HG03432 (cell line): ENCODE measurements around the gene UGT1A9.

Experiments used
- ATAC-seq: cut with Tn5 transposase; IDR thresholded peaks from one replicate; pipeline ENCODE4 v1.9.1; 2021; ENCODE audit warnings: mild to moderate bottlenecking, moderate library complexity; ENCODE audit not compliant: unreplicated experiment

UGT1A9 gene

DNA sequence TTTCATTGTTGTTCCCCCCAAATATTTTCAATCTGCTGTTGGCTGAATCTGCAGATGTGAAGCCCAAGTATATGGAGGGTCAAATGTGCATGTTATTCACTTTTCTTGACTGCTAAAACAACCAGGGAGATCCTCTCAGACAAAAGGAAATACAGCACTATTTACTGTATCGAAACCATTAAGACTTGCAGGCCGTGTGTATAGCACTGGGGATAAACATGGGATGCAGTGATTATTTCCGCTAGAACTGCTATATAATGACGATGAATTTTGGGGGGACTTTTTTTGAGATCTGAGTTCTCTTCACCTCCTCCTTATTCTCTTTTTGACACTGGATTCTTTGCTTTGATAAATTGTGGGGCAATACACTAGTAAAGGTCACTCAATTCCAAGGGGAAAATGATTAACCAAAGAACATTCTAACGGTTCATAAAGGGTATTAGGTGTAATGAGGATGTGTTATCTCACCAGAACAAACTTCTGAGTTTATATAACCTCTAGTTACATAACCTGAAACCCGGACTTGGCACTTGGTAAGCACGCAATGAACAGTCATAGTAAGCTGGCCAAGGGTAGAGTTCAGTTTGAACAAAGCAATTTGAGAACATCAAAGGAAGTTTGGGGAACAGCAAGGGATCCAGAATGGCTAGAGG is 84.9 kb downstream of the UGT1A9 start:
- no peak for ATAC-seq

DNA sequence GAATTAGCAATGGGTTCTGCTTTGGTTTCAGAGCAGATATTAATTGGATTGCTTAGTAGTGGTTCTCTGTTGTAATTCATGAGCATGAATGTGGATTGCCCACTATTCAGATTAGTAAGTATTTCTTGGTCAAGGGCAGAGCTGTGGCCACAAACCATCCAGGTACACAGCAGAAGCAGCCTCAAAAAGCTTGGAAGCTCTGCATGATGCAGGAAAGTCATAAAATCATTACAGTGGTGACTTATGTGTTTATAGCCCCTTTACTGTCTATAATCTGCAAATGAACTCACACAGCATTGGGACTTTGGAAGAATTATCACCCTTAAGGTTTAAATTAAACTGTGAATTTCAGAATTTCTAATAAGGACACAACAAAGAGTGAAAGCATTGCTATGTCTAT is 86.4 kb downstream of the UGT1A9 start:
- ATAC-seq = no peak

DNA sequence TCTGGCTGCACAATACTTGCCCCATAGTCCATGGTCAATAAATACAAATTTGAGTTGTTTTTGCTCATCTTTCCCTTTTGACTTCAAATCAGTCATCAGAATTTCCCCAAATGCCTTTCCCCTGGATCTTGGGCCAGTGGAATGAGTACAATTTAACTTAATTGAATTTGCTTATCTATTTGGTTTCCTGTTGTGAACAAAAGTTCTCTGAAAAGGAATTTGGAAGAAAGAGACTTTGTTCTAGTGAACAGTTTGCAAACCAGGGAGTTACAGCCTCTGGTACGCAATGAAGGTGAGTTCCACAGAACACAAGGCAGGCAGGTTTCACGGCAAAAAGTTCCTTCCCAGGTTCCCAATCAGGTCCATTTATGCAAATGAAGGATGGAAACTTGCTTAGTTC is 87.2 kb downstream of the UGT1A9 start:
- ATAC-seq = no peak

DNA sequence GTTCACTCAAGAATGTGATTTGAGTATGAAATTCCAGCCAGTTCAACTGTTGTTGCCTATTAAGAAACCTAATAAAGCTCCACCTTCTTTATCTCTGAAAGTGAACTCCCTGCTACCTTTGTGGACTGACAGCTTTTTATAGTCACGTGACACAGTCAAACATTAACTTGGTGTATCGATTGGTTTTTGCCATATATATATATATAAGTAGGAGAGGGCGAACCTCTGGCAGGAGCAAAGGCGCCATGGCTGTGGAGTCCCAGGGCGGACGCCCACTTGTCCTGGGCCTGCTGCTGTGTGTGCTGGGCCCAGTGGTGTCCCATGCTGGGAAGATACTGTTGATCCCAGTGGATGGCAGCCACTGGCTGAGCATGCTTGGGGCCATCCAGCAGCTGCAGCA is 88.3 kb downstream of the UGT1A9 start, which contains the start of gene UGT1A1:
Gene UGT1A1 (plus strand): TSS at position 228 of the 400 bp plus-strand sequence. CDS start 18 bp downstream, at position 246.
- no peak for ATAC-seq

DNA sequence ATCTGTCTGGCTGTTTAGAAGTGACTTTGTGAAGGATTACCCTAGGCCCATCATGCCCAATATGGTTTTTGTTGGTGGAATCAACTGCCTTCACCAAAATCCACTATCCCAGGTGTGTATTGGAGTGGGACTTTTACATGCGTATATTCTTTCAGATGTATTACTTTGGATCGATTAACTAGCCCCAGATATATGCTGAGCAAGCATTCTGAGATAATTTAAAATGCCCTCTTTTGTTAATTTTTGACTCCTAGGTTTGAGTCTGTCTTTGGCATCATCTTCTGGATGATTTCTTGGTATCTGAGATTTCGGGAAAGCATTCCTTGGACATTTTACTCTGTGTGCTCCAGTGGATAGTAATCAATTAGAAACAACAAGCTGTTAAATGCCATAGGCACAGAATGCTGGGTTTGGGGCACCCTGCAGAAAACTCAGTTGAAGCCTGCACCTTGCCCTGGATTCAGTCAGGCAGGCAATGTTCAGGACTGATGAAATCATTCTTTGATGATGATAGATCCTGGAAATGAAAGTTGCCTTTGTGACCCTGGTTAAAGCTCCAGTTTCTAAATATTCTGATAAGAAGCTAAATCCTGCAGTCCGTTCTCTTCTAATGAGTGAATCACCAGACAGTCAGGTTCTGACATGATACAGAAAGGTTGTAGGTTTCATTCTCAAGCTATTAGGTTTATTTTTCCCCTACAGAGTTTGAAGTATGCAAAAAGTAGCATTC is 89.5 kb downstream of the UGT1A9 start:
- ATAC-seq = no peak

DNA sequence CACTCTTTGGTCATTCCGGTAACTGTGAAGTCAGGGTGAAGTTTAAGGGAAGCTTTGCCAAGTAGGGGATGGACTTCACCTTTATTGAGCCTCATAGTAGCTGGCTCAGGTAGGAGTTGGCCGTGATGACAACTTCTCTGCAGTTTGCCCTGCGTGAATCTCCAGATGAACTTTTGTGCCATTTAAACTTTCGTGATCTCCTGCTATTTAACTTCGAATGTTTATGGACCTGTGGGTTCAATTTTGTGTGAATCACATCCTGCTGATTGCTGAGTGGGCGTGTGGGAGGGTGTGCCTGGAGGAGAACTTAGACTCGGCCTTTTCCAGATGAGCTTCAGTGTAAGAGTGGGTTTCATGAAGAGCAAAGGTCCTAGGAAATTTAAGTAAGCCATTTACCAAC is 92.6 kb downstream of the UGT1A9 start:
- ATAC-seq = no peak

DNA sequence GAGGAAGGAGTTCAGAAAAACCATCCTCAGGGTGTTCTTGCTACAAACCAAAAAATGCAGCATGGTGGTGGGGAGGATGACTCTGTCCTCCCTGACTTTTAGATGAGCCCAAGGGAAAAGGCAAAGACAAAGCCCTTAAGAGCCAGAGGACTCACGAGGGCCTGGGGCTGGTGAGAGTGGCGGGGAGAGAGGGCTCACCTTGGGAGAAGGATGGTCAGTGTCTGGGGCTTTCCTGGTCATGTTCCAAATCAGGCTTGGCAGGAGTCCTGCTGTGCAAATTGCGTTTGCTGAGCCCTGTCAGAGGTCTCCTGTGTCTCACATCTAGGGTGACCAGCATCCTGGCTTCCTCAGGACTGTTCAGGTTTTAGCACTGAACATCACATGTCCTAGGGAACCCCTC is 93.1 kb downstream of the UGT1A9 start:
- ATAC-seq = no peak

DNA sequence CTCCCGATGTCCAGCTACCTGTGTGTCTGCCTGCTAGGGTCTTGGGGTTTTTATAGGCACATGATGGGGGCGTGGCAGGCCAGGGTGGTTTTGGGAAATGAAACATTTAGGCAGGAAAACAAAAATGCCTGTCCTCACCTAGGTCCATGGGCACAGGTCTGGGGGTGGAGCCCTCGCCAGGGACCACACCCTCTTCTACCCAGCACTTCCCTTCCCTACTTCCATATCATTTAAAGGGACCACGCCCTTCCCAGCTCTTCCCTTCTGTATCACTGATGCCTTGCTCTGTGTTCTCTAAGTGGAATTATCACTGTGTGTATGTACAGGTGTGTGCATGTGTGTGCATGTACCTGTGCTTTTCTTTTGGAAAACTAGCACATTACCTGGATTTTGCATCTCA is 94.7 kb downstream of the UGT1A9 start:
- no peak for ATAC-seq

DNA sequence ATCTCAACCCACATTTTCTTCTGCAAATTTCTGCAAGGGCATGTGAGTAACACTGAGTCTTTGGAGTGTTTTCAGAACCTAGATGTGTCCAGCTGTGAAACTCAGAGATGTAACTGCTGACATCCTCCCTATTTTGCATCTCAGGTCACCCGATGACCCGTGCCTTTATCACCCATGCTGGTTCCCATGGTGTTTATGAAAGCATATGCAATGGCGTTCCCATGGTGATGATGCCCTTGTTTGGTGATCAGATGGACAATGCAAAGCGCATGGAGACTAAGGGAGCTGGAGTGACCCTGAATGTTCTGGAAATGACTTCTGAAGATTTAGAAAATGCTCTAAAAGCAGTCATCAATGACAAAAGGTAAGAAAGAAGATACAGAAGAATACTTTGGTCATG is 96.4 kb downstream of the UGT1A9 start:
- ATAC-seq = no peak

DNA sequence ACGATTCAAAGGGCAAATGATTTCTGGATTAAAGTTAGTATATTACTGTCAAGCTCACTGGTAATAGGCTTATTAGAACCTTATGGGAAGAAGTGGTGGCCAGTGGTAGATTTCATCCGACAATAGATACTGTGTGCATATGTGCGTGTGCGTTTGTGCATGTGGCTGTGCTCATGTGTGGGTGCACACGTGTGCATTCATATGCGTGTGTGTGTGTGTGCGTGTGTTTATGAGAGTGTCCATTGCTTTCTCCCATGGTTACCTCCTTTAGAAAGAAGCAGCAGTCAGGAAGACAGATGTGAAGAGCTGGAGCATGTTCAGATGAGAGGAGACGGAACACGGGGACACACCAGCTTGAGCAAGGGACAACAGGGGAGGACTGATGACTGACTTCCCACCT is 97.6 kb downstream of the UGT1A9 start:
- no peak for ATAC-seq

DNA sequence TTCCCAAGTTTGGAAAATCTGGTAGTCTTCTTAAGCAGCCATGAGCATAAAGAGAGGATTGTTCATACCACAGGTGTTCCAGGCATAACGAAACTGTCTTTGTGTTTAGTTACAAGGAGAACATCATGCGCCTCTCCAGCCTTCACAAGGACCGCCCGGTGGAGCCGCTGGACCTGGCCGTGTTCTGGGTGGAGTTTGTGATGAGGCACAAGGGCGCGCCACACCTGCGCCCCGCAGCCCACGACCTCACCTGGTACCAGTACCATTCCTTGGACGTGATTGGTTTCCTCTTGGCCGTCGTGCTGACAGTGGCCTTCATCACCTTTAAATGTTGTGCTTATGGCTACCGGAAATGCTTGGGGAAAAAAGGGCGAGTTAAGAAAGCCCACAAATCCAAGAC is 100.5 kb downstream of the UGT1A9 start:
- ATAC-seq = no peak

DNA sequence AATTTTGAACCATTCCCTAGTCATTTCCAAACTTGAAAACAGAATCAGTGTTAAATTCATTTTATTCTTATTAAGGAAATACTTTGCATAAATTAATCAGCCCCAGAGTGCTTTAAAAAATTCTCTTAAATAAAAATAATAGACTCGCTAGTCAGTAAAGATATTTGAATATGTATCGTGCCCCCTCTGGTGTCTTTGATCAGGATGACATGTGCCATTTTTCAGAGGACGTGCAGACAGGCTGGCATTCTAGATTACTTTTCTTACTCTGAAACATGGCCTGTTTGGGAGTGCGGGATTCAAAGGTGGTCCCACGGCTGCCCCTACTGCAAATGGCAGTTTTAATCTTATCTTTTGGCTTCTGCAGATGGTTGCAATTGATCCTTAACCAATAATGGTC is 100.9 kb downstream of the UGT1A9 start:
- no peak for ATAC-seq

DNA sequence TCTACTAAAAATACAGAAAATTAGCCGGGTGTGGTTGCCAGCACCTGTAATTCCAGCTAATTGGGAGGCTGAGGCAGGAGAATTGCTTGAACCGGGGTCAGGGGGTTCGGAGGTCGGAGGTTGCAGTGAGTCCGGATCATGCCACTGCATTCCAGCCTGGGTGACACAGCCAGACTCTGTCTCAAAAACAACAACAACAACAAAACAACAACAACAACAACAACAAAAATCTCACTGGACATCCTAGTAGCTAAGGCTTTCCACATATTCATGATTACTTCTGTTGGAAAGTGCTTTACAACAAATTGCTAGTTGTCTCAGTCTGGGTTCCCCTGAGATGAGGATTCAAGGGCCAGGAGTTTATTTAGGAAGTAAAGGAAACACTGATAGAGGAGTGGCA is 102.2 kb downstream of the UGT1A9 start:
- no peak for ATAC-seq

DNA sequence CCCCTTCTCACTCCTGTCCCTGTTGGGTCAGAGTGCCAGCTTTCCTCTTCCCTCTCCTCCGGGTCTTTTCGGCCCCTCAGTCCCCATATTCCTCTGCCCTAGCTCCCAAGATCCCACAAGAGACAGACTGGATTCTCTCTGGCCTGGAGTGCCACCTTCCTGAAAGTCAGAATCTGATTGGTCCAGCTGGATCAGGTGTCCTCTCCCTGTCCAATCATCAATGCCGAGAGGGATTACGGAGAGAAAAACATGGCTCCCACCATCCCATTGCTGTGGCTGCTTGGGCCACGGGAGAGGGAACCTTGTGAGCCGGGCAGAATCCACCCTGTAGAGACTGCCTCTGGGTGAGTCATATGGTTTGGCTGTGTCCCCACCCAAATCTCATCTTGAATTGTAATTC is 103.7 kb downstream of the UGT1A9 start:
- no peak for ATAC-seq

DNA sequence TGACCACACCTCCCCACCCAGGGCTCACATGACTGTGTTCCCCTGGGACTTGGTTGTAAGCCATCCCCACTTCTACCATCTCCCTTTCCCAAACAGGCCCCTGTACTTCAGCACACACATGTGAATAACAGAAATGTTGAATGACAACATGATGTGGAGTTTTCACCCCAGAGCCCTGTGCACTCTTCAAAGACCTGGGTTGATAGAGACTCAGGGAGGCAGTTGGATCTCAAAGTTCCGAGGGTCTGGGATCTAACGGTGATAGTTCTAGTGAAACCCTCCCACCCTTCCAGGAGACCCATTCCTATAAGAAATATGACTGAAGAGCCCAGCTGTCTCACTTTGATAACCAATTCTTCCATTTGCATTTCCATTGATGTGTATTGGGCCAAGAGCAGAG is 106.3 kb downstream of the UGT1A9 start, which contains the start of gene MROH2A:
Gene MROH2A (plus strand): TSS at position 301 of the 400 bp plus-strand sequence. CDS start 1,029 bp downstream, outside the sequence.
- ATAC-seq = no peak

DNA sequence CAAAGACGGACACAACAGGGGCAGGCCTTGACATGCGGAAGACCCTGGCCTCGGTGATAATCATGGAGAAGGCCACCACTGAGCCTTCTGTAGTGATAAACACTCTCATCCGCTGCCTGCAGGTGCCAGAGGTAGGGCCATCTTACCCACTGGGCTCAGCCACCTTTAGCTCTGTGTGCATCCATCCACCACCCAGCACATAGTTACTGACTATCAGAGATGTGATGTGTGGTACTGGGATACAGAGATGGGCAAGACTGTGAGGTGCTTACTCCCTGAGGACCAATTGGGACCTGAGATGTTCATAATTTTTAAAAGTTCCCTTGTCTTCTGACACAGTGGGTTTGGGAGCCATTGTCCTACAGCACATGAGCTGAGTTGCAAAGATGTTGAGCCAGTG is 108.0 kb downstream of the UGT1A9 start:
- ATAC-seq = no peak

DNA sequence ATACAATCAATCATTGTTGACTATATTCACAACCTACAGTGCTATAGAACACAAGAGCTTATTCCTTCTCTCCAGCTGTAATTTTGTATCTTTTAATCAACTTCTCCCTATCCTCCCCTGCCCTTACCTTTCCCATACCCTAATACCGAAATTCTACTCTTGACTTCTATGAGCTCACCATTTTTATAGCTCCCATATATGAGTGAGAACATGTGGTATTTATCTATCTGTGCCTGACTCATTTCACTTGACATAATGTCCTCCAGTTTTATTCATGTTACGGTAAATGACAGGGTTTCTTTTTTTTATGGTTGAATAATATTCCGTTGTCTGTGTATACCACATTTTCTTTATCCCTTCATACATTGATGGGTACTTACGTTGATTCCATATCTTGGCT is 109.1 kb downstream of the UGT1A9 start:
- ATAC-seq = no peak

DNA sequence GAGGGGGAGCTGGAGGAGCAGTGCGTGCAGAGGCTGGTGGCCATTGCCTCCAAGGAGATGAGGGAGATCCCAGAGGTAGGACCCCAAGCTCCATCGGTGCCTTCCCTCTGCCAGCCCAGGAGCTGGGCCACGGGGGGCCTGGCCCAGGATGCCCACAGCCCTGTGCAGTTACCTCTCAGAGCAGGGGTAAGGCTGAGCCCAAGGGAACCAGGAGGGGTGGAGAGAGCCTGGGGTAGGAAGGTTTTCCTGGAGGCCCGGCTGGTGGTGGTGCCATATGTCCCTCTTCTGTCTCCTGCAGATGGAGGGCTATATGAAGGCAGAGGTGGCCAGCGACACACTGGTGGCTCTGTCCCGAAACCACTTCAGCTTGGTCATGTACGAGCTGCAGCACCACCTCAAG is 117.9 kb downstream of the UGT1A9 start:
- ATAC-seq = no peak

DNA sequence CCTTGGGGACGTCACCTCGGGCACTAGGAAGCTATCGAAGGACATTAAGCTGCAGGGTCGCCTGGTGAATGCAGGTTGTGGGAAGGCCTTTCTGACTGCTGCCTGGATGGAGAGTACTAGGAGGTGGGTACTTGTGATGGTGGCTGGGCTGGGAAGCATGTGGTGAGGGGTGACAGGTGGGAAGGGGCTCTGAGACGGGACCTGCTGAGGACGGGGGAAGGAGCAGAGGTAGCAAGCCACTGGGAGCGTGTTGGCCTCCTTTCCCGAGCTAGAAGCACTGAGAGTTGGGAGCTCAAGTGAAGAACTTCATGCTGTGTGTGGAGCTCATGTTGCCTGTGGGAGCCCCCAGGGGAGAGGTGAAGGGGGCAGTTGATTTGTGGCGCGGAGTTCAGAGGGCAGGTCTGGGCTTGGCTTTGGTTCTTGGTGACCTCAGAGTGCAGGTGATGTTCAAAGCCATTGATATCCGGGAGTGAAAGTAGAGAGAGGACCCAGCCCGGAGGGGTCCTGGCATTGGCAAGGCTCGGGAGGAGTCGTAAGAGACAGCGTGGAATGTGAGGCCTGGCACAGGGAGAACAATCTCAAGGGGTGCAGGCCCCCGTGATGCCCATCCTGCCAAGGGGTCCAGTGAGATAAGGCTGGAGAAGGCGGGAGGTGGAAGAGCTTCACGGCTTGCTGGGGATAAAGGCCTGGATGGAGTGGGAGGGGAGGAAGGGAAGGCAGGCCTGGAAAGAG is 119.6 kb downstream of the UGT1A9 start:
- ATAC-seq = no peak

DNA sequence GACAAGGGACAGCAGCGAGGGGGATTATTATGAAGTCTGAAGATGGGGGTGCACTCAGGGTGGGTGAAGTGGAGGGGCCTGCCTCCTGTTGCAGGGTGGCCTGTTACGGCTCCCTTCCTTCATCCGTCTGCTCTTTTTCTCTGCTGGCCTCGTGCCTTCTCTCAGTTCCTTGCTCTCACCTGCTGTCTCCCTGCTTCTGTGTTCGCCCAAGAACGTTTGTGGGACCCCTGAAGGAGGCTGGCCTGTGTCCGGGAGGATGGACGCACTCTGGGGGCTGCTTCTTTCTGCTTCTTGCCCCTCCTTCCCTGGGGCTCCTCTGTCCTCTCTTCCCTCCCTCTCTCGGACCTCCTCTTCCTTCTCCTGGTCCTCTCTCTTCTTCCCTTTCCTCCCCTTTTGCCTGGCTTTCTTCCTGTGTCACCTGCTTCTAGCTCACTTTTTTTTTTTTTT is 120.2 kb downstream of the UGT1A9 start:
- ATAC-seq = no peak

DNA sequence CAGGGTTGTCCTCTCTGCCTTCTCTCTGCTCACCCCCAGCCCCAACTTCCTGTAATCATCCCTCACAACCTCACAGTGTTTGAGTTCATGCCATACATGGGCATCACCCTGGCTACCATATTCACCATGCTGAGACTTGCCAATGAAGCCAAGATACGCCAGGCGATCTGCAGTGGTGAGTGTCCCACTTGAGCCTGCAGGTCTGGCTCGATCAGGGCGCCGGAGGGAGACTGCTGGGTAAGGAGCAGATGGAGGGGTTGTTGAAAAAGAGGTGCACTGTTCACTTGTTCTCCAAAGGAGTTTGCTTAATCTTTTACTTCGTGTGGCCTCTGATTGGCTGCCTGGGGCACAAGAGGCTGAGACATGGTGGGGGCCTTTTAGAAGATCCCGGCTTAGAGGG is 121.0 kb downstream of the UGT1A9 start:
- ATAC-seq = no peak
